ENCODE data around the gene BABAM1.

GRCh38 chr19:17254636-17255035 lies 12.6 kb upstream of the BABAM1 start:
- no peak for TF ChIP-seq CTCF (IDR thresholded peaks at IDR 0.05)
- no peak for TF ChIP-seq ZFX (IDR thresholded peaks at IDR 0.05; ENCODE audit: borderline replicate concordance)
